ENCODE data around the gene TYMP. TPM values are rescaled to one million over a fixed set of nuclear protein-coding genes. Genes with fewer than 3 reads are reported as not detected.

The TYMP gene
- total and polyA plus RNA-seq, 4 donors: 6.3 to 22.1 (median 14.6) TPM

GRCh38 chr22:50563413-50564160, 33.8 kb upstream of the TYMP start:
- Histone ChIP-seq H3K36me3 (ENCODE audit: control insufficient read depth, insufficient read depth, low read length) (peaks cover 7% of the 10 kb centered on the region), H3K4me3 (ENCODE audit: low read depth, low read length) (peak overlapping the region; percentile 79), H3K4me1 (ENCODE audit: control insufficient read depth, insufficient read depth, low read length) (peaks cover 15% of the 10 kb centered on the region), H3K27ac (ENCODE audit: low read depth, low read length) (no peak overlapping the region), H3K27me3 (ENCODE audit: control insufficient read depth, insufficient read depth, low read length) (no peaks in the 10 kb centered on the region), H3K9me3 (ENCODE audit: control insufficient read depth, insufficient read depth, low read length) (no peaks in the 10 kb centered on the region)
- peak in 1 of 6 donors; percentile 27 for DNase-seq (ENCODE audit: low read depth in 4 of 6, low spot score in 6 of 6)
- 17% methylated on average over 15 of the region's 17 CpGs for WGBS (ENCODE audit: insufficient coverage)

DNA sequence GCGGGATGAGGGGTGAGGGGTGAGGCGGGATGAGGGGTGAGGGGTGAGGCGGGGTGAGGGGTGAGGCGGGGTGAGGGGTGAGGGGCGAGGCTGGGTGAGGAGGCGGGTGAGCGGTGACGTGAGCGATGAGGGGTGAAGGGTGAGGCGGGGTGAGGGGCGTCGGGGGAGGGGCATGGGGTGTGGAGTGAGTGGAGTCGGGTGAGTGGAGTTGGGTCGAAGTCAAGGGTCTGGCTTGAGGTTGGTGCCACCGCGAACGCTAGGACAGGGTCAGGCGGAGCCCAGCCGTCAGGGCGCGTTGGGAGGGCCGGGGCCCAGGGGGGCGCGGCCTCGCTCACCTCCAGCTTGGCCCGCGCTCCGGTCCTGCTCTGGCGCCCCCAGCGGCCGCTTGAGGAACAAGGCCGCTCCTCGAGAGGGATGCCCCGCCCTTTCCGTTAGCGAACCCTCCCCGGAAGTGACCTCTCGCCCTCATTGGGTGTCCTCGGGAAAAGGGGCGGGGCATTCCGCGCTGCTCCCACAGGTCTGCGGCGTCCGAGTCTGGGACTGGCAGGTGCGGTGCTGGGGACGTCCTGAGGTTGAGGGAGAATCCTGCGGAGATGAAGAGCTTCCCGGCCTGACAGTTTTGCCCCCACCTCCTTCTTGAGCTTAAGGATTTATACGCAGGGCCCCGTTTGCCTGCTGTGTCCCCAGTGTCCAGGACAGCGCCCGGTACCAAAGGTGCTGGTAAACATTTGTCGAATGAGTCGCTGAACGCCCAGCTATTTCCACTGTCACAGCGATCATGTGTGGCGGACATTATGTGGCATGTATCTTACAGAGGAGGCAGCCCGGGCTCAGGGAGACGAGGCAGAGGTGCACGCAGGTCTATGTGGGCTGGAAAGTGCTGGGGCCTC, 33.0 kb upstream of the TYMP start, which contains the start of gene SYCE3:
Gene SYCE3 (minus strand): TSS at position 397 of the 890 bp plus-strand sequence. CDS start 6,514 bp downstream, outside the sequence.
- Histone ChIP-seq H3K27ac (ENCODE audit: low read depth, low read length) (no peak within 1 kb of the TSS), H3K36me3 (ENCODE audit: control insufficient read depth, insufficient read depth, low read length) (peaks cover 2% of the 10 kb centered on the region), H3K9me3 (ENCODE audit: control insufficient read depth, insufficient read depth, low read length) (no peaks in the 10 kb centered on the region), H3K4me1 (ENCODE audit: control insufficient read depth, insufficient read depth, low read length) (peaks cover 15% of the 10 kb centered on the region), H3K27me3 (ENCODE audit: control insufficient read depth, insufficient read depth, low read length) (no peaks in the 10 kb centered on the region), H3K4me3 (ENCODE audit: low read depth, low read length) (peak within 1 kb of the TSS; percentile 79)
- peak; percentile 79 to 98 (median 92) for DNase-seq (ENCODE audit: low read depth in 4 of 6, low spot score in 6 of 6)
- WGBS (ENCODE audit: insufficient coverage): under 1% methylated on average over 52 of the region's 61 CpGs

DNA sequence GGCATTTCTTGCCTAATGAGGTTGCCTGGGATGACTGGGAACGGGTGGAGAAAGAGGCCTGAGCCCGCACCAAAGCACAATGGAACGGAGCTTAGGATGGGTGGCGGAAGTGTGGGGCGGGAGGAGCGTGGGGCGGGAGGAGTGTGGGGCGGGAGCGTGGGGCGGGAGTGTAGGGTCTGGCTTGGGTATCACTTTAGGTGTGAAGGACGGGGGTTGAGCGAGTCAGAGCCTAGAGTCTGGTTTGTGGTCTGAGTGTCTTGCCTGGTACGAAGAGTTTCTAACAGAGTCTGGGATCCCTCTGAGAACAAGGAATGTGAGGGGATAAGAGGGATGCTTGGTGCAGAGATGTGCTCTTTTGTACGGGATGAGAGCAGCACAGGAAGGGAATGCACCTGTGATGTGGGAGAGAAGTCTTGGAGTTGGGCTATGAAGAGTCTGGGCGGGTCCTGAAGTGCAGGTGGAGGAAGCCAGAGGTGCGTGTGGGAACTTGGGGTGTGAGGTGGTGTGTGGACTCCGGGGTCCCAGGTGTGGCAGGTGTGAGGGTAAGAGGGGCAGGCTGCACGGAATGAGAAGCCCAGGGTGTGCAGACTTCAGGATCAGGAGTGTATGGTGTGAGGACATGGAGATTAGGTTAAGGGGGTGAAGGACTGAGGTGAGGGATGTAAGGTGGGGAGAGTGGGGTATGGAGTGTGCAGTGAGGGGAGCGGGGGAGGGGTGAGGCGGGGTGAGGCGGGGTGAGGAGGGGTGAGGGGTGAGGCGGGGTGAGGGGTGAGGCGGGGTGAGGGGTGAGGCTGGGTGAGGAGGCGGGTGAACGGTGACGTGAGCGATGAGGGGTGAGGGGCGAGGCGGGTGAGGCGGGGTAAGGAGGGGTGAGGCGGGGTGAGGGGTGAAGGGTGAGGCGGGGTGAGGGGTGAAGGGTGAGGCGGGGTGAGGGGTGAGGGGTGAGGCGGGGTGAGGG, 31.9 kb upstream of the TYMP start:
- no peak overlapping the region for H3K4me3 ChIP-seq (ENCODE audit: low read depth, low read length)
- no peak for DNase-seq (ENCODE audit: low read depth in 4 of 6, low spot score in 6 of 6)
- no peaks in the 10 kb centered on the region for H3K9me3 ChIP-seq (ENCODE audit: control insufficient read depth, insufficient read depth, low read length)
- no peaks in the 10 kb centered on the region for H3K36me3 ChIP-seq (ENCODE audit: control insufficient read depth, insufficient read depth, low read length)
- H3K4me1 ChIP-seq (ENCODE audit: control insufficient read depth, insufficient read depth, low read length): peaks cover 15% of the 10 kb centered on the region
- 70% methylated on average over 18 of the region's 34 CpGs for WGBS (ENCODE audit: insufficient coverage)
- H3K27me3 ChIP-seq (ENCODE audit: control insufficient read depth, insufficient read depth, low read length): no peaks in the 10 kb centered on the region
- H3K27ac ChIP-seq (ENCODE audit: low read depth, low read length): no peak overlapping the region

DNA sequence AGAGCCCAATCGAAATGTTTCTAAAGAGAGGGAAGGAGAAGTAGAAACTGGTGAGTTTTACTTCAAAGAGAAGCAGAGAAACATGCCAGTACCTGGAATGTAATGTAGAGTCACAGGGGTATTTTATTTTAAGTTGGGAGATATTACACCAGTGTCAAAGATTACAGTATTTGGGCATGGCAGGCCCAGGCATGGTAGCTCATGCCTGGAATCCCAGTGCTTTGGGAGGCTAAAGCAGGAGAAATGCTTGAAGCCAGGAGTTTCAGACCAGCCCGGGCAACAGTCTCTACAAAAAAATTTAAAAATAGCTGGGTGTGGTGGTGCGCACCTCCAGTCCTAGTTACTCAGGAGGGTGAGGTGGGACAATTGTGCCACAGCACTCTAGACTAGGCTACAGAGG, 30.2 kb upstream of the TYMP start:
- H3K4me1 ChIP-seq (ENCODE audit: control insufficient read depth, insufficient read depth, low read length): peaks cover 15% of the 10 kb centered on the region
- H3K36me3 ChIP-seq (ENCODE audit: control insufficient read depth, insufficient read depth, low read length): no peaks in the 10 kb centered on the region
- H3K9me3 ChIP-seq (ENCODE audit: control insufficient read depth, insufficient read depth, low read length): no peaks in the 10 kb centered on the region
- no peak for DNase-seq (ENCODE audit: low read depth in 4 of 6, low spot score in 6 of 6)
- no peaks in the 10 kb centered on the region for H3K27me3 ChIP-seq (ENCODE audit: control insufficient read depth, insufficient read depth, low read length)
- H3K4me3 ChIP-seq (ENCODE audit: low read depth, low read length): no peak overlapping the region
- H3K27ac ChIP-seq (ENCODE audit: low read depth, low read length): no peak overlapping the region
- WGBS (ENCODE audit: insufficient coverage): 87% methylated on average over 1 of the region's 3 CpGs

- H3K9me3 ChIP-seq (ENCODE audit: control insufficient read depth, insufficient read depth, low read length): no peaks in the 10 kb centered on the region
- peaks cover 3% of the 10 kb centered on the region for H3K27me3 ChIP-seq (ENCODE audit: control insufficient read depth, insufficient read depth, low read length)
- DNase-seq (ENCODE audit: low read depth in 4 of 6, low spot score in 6 of 6): peak in 1 of 6 donors; percentile 5
- no peak overlapping the region for H3K4me3 ChIP-seq (ENCODE audit: low read depth, low read length)
- no peak overlapping the region for H3K27ac ChIP-seq (ENCODE audit: low read depth, low read length)
- no CpG with 5 or more reads among the region's 5 CpGs for WGBS (ENCODE audit: insufficient coverage)
- no peaks in the 10 kb centered on the region for H3K36me3 ChIP-seq (ENCODE audit: control insufficient read depth, insufficient read depth, low read length)
- no peaks in the 10 kb centered on the region for H3K4me1 ChIP-seq (ENCODE audit: control insufficient read depth, insufficient read depth, low read length)
Observed at GRCh38 chr22:50556703-50557102, 26.9 kb upstream of the TYMP start.

DNA sequence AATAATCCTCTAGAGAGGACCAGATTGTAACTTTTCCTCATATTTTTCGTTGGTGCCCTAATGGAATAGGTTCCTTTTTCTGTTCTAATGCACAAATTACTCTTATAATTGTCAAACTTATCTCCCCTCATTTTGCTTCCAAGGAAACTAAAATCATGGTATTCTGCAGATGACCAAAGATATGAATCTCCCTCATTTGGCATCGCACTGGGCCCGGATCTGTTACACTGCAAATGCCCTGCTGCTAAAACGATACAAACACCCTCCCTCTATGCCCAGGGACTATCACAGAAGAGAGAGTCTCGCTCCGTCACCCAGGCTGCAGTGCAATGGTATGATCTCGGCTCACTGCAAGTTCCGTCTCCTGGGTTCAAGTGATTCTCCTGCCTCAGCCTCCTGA, 23.5 kb upstream of the TYMP start:
- Histone ChIP-seq H3K27ac (ENCODE audit: low read depth, low read length) (no peak overlapping the region), H3K9me3 (ENCODE audit: control insufficient read depth, insufficient read depth, low read length) (no peaks in the 10 kb centered on the region), H3K4me3 (ENCODE audit: low read depth, low read length) (no peak overlapping the region), H3K27me3 (ENCODE audit: control insufficient read depth, insufficient read depth, low read length) (peaks cover 17% of the 10 kb centered on the region), H3K36me3 (ENCODE audit: control insufficient read depth, insufficient read depth, low read length) (no peaks in the 10 kb centered on the region), H3K4me1 (ENCODE audit: control insufficient read depth, insufficient read depth, low read length) (no peaks in the 10 kb centered on the region)
- no peak for DNase-seq (ENCODE audit: low read depth in 4 of 6, low spot score in 6 of 6)
- 97% methylated on average over 5 of the region's 8 CpGs for WGBS (ENCODE audit: insufficient coverage)

GRCh38 chr22:50551160-50551752, 21.4 kb upstream of the TYMP start:
- H3K27ac ChIP-seq (ENCODE audit: low read depth, low read length): no peak overlapping the region
- H3K27me3 ChIP-seq (ENCODE audit: control insufficient read depth, insufficient read depth, low read length): peaks cover 32% of the 10 kb centered on the region
- 96% methylated on average over 8 of the region's 11 CpGs for WGBS (ENCODE audit: insufficient coverage)
- H3K4me1 ChIP-seq (ENCODE audit: control insufficient read depth, insufficient read depth, low read length): no peaks in the 10 kb centered on the region
- no peak for DNase-seq (ENCODE audit: low read depth in 4 of 6, low spot score in 6 of 6)
- no peak overlapping the region for H3K4me3 ChIP-seq (ENCODE audit: low read depth, low read length)
- H3K36me3 ChIP-seq (ENCODE audit: control insufficient read depth, insufficient read depth, low read length): no peaks in the 10 kb centered on the region
- no peaks in the 10 kb centered on the region for H3K9me3 ChIP-seq (ENCODE audit: control insufficient read depth, insufficient read depth, low read length)

DNA sequence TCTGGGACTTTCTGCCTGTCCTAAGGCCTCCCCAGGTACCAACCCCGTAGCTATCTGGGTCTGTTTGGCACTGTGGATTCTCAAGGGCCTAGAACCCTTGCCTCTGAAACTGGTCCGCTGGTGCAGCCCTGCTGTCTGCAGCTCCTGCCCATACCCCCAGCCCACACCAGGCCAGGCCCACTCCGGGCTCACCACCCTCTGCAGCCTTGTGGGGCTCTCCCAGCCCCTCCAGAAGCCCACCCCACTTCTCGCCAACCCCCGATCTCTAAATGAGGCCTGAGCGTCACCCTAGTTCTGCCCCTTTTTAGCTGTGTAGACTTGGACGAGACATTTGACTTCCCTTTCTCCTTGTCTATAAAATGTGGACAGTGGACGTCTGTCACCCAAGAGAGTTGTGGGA, 20.6 kb upstream of the TYMP start:
- H3K9me3 ChIP-seq (ENCODE audit: control insufficient read depth, insufficient read depth, low read length): no peaks in the 10 kb centered on the region
- WGBS (ENCODE audit: insufficient coverage): 84% methylated on average over 8 of the region's 8 CpGs
- no peak for DNase-seq (ENCODE audit: low read depth in 4 of 6, low spot score in 6 of 6)
- no peaks in the 10 kb centered on the region for H3K4me1 ChIP-seq (ENCODE audit: control insufficient read depth, insufficient read depth, low read length)
- no peaks in the 10 kb centered on the region for H3K36me3 ChIP-seq (ENCODE audit: control insufficient read depth, insufficient read depth, low read length)
- H3K4me3 ChIP-seq (ENCODE audit: low read depth, low read length): no peak overlapping the region
- H3K27ac ChIP-seq (ENCODE audit: low read depth, low read length): no peak overlapping the region
- peaks cover 41% of the 10 kb centered on the region for H3K27me3 ChIP-seq (ENCODE audit: control insufficient read depth, insufficient read depth, low read length)

All from spinal cord (tissue), 10 donors.